ENCODE results near the gene MBD3.

MBD3 gene

DNA sequence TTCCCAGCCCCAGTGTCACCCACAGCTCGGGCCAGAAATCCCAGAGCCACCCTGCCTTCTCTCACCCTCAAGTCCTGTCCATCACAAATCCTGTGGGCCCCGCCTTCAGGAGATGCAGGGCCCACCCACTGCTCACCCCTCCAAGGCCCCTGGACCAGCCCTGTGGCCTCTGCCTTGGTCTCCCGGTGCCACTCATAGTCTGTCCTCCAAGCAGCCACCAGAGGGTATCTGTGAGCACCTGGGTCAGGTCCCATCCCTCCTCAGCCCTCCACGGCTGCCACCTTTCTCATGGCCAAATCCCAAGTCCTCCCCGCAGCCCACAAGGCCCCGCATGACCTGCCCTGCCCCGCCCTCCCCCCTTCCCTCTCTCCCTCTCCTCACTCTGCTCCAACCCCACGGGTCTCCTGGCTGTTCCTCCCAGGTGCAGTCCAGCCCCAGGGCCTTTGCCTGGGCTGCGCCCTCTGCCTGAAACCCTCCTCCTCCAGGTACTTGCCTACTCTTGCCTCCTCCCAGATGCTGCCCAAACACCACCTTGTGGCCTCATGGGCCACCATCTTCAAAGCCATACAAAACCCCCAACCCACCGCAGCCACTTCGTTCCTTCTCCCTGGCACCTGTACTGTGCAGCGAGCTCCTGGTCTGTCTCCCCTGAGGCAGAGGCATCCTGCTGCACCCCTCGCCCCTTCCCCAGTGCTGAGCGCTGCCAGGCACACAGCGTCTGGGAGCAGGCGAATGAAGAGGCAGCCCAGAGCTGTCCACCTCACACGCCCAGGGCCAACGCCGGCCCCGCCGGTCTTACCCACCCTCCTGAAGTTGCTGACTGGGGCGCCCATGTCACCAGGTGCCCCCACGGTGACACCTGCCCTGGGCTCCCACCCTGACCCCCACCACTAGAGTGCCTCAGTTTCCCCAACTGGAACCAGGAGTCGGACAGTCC, 25.8 kb upstream of the MBD3 start:
- DNase-seq, result no peak

DNA sequence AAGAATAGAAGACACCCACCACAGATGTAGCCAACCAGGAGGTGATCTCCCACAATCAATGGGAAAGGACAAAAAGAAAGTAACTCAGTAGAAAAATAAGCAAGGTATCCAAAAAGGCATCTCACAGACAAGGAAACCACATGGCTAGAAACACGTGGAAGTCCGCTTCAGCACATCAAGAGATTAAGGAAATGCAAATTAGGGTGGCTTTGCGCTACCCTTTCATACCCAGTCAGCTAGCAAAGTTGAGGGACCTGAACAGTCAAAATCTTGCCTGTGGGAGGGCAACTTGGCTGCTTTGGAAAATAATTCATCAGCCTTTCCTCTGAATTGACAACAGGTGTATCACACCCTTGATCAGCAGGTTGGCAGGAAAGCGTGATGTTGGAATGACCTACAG, 24.2 kb upstream of the MBD3 start:
- DNase-seq, result no peak

DNA sequence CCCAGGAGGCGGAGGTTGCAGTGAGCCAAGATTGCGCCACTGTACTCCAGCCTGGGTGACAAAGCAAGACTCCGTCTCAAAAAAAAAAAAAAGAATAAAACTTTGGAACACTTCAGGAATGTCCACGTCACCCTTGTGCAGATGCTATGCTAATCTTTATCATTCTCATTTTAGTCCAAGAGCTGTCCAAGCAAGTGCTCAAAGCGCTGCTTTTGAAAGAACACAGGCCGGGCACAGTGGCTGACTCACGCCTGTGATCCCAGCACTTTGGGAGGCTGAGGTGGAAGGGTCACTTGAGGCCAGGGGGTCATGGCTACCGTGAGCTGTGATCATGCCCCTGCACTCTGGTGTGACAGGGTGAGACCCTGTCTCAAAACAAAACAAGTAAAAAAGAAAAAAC, 23.7 kb upstream of the MBD3 start:
- DNase-seq, result no peak

DNA sequence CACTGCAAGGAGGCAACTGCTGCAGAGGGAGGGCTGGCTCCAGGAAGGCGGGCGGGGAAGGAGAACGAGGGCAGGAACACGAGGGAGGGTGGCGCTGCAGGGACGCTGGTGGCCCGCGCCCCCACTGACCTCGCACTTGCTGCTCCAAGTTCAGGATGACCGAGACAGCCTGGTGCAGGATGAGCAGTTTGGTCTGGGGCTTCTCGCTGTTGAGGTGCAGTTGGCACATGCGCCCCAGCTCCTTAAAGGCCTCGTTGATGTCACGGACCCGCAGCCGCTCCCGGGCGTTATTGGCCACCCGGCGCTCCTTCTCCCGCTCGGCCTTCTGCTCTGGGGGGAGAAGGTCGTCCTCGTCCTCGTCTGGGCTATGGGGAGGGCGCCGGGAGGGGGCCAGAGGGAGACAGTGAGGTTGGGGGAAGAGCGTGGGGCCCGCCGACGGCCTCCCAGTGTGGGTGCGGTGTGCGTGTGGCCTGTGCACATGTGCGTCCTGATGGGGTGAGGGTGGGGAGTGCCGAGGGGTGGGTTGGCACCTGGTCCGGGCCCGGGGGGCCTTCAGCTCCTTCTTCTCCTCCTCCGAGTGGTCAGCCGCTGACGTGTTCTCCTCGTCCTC, 22.6 kb upstream of the MBD3 start:
- no peak for DNase-seq

DNA sequence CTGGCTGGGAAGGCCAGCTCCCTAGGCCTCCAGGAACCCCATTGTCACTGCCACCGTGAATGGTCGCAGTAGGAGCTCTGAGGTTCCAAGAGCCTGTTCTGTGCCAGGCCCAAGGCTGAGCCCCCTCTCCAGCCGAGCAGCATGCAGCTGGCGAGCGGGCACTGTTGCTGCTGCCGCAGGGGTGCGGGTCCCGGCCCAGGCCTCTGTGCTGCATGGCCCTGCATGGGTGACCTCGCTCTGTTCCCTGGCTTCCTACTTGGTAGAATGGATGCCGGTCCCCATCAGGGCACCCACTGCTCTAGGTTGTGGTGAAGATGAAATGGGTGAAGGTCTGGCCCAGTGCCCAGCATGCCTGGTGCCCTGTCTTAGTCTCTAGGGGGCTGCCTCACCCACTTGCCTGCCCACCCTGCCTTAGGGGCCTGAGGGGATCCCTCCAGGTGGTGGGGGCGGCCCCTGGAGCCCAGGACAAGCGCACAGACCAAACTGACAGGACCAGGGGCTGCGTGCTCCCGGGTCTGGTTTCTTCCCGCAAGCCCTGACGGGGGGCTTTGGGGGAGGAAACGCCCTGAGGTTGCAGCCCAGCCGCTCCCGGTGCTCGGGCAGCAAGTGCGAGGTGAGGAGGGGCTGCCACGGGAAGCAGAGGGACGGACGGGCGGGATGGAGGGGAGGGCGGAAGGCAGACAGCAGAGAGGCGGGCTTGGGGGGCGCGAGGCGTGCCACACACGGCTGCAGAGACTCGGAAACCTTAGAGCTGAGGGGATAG, 21.3 kb upstream of the MBD3 start:
- DNase-seq, result no peak

DNA sequence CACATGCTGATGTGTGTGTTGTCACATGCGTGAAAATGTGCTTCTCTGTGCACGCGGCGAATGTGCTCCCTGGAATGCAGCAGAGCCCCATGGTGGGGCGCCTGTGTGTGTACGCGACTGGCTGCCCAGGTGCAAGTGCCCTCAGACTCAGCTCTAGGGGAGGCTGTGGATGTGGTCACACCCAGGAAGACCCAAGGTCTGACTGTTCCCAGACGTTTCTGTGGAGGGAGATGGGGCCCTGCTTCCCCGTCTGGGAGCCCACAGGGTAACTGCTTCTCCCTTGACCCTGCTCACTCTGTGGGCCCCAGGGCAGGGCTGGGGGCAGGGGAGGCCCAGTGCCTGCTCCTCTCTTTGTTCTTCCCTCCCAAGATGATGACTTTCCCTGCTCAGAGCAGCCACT, 20.5 kb upstream of the MBD3 start:
- DNase-seq, result no peak

DNA sequence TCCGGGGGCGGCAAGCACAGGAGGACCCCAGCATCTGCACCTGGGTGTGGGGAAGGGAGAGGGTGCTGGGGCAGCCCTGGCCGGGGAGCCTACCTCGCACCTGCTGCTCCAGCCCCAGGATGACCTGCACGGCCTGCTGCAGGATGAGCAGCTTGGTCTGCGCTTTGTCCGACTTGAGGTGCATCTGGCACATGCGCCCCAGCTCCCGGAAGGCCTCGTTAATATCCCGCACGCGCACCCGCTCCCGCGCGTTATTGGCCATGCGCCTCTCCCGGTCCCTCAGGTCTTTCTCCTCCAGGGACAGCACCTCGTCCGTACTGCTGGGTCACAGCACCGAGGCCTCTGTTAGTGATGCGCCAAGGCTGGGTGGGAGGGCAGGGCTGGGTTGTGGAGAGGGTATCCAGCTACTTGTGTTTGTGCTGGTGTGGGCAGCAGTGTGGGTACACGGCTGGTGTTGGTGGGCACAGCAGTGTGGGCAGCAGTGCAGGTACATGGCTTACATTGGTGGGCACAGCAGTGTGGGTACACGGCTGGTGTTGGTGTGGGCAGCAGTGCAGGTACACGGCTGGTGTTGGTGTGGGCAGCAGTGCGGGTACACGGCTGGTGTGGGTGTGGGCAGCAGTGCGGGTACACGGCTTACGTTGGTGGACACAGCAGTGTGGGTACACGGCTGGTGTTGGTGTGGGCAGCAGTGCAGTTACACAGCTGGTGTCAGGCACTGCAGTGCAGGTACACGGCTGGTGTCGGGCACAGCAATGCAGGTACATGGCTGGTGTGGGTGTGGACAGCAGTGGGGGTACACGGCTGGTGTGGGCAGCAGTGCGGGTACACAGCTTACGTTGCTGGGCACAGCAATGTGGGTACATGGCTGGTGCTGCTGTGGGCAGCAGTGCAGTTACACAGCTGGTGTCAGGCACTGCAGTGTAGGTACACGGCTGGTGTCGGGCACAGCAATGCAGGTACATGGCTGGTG, 19.7 kb upstream of the MBD3 start:
- no peak for DNase-seq

DNA sequence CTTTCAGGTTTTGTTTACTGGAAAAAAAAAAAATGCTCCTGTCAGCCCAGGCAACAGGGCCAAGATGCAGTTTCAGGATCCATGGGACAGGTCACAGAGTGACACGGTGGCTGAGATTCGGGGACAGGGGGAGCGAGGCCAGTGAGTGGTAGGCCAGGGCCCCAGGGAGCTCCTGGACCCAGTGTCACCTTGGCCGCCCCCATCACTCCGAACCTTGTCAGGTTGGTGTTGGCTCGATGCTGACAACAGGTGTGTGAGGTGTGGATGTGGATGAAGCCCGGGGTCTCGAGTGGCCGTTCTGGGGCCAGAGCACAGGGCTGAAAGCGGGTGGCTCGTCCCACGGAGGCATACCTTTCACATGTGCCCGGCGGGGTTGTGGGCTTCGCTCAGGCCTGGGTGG, 18.7 kb upstream of the MBD3 start:
- DNase-seq, result no peak

DNA sequence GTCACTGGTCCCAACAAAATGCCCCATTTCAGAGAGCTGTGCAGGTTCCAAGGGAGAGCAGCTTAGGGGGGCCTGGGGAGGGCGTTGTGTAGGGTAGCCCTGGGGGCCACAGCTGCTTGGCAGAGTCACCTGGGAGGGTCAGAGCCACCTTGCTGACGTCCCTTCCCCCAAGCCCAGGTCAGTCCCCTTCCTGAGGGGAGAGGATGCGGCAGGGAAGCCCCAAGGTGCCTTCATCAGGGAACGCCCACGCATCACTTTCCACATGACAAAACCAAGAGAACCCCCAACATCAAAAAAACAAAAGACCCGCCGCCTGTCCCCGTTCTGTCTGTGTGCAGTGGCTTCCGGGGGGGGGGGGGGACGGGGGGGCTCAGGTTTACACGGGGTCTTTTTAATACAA, 17.9 kb upstream of the MBD3 start:
- DNase-seq, result no peak

DNA sequence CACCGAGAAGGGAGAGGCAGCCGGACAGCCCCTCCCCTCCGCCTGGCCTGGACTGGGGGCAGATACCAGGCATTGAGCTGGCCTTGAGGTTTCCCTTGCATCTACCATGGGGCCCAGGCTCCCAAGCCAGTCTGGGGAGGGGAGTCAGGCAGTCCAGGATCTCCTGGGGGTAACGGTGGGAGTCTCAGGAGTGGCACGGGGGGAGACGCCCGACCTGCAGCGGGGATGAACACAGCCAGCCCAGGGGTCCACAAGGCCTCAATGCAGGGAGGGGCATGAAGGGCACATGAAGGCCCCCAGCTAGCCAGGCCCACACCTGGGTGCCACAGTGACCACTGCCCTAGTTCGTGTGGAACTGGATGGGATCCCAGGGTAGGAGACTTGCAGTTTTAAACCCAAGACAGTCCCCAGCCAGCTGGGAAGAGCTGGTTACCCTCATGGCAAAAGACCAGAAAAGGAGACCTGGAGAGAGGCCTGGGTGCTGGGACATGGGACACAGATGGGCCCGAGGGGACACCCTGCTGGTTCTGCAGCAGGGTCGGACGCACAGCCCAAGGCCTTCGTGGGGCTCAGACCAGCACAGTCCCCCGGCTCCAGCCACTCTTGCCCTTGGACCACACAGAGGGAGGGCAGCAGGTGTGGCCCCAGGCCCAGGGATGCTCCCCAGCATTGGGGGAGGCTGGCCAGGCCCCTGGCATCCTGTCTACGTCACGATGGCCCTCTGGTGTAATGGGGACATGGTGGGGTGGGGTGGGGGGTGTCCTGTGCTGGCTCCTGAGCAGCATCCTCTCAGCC, 17.2 kb upstream of the MBD3 start:
- no peak for DNase-seq

DNA sequence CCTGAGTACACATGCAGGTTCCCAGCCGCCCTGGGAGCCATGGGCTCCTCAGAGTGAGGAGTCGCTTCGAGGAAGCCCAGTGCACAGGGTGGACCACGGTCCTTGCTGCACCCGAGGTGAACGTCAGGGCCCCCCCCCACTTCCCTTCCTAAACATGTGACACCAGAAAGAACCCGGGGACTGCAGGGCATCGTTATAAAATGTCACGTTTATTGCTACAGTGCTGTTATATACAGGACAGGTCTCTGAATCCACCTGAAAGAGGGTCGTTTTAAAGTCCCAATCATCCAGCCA, 16.4 kb upstream of the MBD3 start:
- DNase-seq, result no peak

DNA sequence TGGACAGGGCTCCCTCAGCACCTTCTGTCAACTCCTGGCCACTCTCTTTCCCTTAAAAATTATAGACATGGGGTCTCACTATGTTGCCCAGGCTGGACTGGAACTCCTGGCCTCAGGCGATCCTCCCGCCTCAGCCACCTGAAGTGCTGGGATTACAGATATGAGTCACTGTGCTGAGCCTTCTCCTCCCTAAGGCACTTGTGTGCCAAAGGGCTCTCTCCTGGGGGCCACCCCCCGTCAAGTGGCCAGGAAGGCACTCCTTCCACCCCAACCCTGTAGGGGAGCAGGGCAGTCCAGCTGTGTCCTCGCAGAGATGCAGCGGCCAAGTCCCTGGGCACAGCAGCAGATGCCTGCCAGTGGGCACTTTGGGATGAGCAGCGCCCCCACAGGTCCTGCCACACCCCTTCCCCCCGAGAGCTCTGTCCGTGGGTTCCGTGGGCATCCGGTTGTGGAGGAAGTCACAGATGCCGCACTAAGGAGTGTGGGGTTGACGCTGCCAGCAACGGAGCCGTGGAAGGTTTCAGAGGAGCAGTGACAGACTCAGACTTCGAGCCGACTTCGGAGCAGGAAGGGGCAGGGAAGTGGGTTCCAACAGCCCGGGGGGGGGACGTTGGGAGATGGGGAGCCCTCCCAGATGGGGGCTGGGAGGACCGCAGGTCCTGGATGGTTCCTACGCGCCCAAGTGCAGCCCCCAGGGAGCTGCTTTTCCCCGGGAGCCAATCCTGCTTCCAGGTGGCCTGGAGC, 15.9 kb upstream of the MBD3 start:
- no peak for DNase-seq

DNA sequence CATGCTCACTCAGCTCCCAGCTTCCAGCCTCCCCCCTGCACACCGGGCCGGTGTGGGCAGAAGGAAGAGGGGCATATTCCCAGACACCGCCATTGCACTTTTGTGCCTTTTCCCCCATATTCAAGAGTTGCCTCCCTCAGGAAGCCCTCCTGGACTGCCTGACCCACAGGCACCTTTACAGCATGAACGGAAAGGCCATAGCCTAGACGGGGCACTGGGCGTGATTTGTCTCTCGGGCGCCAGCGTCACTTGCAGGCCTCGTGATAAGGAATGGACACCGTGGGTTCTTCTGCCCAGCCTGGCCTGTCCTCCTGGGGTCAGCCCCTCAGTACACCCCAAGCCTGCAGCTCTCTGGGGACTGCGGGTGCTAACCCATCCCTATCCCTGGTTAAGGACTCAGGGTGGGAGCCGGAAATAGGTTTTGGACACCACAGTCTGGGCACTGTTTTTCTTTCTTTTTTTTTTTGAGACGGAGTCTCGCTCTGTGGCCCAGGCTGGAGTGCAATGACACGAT, 13.5 kb upstream of the MBD3 start:
- no peak for DNase-seq

DNA sequence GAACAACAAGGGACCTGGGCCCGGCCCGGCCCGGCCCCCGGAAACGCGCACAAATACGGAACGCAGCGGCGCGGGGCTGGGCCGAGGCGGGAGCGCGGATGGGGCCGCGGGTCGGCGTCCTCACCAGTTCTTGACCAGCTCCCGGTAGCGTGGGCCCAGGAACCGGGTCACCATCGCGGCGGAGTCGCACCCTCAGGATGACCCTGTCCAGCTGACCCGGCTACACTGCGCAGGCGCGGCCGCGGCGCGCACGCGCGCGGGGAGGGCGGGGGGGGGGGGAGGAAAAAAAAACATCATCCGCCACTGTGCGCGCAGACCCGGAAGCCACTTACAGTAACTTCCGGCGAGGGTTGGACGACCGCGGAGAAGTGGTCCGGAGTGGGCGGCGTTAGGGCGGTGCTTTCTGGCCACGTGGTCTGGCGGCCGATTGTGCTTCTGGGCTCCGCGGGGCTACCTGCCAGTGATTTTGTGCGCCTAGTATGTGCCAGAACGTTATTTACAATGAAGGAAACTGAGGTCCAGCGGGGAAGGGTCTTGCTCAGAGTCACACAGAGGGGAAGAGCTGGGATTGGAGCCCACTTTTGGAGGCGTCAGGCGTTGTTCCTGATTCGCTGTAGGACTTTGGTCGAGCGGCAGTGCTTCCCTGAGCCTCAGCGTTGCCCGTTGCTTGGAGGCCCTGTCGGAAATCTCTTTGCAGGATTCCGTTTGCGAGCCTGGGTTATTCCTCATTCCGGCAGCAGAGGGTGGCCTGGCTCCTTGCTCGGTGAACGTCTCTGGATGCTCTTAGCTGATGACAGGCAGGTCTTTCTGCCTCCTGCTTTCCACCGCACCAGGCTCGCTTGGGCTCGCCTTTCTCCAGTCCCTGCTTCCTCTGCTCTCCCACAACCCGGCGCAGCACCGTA, 12.8 kb upstream of the MBD3 start, which contains the start of gene UQCR11:
TSS of gene UQCR11 (minus strand) at position 227 of the 902 bp plus-strand sequence. CDS start at position 174, 53 bp downstream.
- DNase-seq, result peak; percentile 87 to 89

DNA sequence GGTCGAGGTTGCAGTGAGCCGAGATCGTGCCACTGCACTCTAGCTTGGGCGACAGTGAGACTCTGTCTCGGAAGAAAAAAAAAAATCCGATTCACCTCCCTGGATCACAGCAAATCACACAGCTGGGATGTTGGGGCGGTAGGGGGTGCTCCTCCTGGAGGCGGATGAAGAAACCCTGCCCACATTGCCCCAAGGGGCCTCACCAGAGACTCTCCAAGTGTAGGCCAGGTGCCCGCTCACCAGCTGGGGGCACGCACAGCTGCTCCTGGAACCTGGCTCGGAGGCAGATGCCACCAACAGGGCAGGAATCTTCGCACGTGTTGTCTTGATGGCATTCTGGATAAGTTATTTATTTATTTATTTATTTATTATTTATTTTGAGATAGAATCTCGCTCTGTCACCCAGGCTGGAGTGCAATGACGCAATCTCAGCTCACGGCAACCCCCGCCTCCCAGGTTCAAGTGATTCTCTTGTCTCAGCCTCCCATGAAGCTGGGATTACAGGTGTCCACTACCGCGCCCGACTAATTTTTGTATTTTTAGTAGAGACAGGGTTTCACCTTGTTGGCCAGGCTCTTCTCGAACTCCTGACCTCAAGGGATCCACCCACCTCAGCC, 9.5 kb upstream of the MBD3 start:
- no peak for DNase-seq

DNA sequence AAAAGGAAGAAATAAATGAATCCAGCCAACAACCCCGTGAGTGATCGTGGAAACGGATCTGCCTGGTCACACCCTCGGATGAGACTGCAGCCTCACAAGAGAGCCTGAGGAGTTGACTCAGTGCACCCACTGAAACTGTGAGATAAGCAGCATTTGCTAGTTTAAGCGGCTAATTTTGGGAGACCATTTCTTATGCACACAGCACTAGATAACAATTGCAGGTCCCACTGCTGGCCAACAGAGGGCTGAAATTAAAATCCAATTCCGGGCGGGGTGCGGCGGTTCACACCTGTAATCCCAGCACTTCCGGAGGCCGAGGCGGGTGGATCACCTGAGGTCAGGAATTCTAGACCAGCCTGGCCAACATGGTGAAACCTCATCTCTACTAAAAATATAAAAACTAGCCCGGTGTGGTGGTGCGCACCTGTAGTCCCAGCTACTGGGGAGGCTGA, 9.0 kb upstream of the MBD3 start:
- DNase-seq, result no peak

DNA sequence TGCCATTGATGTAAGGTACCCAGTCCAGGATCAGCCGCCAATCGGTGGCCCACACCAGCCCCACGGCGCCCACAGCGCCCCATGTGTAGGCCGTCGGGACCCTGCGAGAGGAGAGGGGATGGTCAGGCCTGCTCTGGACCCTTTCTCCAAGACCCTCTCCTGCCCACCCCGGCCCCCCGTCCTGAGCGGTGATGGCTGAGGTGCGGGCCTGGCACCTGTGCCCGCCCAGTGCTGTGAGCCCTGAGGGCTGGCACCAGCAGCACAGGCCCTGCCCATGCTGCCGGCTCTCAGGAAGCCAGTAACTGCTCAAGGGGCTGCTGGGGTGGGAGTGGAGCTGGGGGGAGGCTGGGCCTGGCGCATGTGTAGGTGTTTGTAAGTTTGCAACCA, 6.8 kb upstream of the MBD3 start:
- DNase-seq, result no peak

DNA sequence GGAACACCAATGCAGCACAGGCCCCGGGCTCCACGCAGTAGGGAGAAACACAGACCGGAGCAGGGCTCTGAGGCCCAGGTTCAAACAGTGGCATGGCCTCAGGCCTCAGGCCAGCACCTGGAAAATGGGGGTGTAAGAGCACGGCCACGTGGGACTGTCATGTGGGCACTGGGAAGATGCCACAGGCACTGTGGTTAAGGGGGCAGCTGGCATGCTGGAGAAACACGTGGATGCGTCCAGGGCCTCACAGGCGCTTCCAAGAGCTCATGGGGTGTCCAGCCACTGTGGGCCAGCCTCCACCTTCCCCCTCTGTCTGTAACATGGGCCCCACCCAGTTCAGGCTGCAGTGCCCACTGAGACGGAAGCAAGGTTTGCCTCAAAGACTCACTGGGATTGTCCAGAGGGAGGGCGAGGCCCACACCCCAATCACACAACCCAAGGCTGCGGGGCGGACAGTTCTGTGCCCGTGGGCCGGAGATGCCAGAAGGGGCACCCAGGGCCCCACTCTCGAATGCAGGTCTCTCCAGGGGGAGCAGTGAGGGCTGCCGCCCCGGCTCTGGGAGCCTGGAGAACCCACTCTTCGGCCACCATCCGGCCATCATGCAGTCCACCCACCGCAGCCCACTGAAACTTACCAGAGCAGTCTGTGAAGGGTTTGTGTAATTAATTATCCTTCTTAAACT, 6.3 kb upstream of the MBD3 start:
- no peak for DNase-seq

DNA sequence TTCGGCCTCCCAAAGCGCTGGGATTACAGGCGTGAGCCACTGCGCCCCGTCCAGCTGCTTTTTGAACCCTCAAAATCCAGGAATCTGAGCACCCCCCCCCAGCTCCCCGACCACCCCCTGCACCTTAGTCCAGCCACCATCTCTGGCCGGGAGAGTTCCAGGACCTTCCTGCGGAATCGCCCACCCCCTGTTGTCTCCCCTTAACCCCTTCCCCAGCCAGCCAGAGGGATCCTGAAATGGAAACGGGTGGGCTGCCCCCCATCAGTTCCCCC, 772 bp upstream of the MBD3 start:
- no peak for DNase-seq

Data from activated CD4-positive, alpha-beta T cell treated with anti-CD3 and anti-CD28 coated beads, Interleukin-2, amount 50 U/mL, for 4 hours (primary cell).